NCI-H2196 treated with DMSO at 0.1 percent for 48 hours (cell line): ENCODE data around the gene RINL.

Experiments used
- DNase-seq: peaks from one replicate; lab custom pipeline; 2025; ENCODE audit not compliant: unreplicated experiment; lab: John Stamatoyannopoulos, UW

RINL gene

GRCh38 chr19:38850436-38850975 is 27.6 kb downstream of the RINL start:
- DNase-seq = no peak

DNA sequence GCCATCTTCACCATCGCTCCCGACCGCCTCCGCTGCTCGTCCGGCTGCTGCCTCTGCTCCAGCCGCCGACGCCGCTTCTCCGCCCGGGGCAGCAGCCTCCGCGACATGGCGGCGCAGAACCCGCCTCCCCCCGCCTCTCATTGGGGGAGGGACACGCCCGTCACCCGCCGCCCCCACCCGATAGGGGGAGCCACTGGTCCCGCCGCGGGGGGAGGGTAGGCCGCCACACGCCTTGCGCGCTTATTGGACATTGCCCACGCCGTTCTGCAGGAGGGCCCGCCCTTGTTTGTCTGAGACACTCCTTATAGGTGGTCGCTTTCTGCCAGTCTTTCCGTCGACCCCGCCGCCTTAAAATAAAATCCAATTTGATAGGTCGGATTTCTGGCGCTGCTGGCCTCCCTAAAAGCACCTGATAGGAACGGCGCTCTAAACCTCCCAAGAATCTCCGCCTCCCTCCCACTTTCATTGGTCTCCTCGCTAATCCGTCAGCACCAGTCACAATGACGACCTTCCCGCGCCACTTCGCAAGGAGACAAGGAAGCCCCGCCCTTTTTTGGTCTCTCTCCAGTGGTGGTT is 28.1 kb downstream of the RINL start, which contains the start of gene HNRNPL:
Gene HNRNPL, minus strand, starts transcription at position 127 of the 576 bp plus-strand sequence. Its CDS starts 20 bp downstream, at position 107.
- peak; percentile 100 for DNase-seq

DNA sequence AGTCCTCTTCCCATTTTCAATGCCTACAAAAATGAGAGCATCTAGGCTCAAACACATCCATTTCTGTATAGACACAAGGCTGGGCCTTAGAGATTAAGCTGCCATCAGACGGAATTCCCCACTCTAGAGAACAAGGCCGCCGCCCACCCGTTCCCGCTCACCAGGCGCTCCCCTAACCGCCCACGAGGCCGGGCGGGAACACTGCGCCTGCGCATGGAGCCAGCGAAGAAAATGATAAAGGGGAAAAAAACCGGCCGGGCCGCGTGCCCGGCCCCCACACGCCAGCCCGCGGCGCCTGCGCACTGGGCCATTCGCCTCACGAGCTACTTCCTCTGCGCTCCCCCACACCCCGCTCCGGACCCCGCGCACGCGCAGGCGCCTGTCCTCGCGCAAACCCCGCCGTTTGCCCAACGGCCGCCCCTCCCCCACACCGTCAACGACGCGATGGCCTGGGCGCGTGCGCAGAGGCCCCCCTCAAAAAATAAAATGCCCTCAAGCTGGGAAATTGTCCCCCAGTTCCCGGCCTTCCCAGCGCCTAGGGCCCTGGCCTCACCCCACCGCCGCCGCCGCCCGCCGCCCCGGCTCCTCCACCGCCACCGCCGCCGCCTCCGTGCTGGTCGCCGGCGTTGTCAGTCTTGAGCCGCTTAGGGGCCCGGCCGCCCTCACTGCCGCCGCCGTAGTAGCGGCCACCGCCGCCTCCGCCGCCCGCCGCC is 28.8 kb downstream of the RINL start:
- peak; percentile 92 for DNase-seq

DNA sequence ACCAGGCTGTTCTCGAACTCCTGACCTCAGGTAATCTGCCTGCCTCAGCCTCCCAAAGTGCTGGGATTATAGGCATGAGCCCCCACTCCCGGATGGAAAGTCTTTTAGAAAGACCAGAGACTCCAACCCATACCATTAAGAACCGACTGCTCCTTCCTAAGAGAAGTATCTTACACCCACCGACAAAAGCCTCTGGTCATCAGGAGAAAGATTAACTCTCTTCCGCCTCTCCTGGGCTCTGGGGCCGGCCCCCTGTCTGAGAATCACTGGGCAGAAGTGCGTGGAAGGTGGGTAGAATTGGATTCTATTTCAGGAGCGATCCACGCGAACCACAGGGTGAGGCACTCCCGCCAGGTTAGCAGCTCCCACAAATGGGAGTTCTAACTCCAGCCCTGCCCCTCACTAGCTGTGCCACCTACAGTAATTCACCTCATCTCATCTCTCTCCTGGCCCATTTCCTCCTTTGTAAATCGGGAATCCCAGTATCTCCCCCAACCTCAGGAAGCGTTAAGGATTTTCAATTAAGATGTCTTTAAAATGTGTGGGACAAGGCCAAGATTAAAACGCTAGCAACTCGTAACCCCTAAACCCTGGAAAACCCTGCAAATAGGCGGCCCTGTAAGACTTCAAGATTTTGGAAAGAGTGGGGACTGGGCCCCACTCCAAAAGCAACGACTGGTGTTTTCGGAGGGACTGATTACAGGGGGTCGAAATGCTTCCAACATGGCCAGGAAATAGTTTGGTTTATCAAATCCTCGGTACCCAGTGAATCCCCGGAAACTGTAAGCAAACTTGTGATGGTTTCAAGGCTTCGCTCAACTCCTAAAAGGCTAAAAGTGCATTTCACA is 29.6 kb downstream of the RINL start:
- no peak for DNase-seq

DNA sequence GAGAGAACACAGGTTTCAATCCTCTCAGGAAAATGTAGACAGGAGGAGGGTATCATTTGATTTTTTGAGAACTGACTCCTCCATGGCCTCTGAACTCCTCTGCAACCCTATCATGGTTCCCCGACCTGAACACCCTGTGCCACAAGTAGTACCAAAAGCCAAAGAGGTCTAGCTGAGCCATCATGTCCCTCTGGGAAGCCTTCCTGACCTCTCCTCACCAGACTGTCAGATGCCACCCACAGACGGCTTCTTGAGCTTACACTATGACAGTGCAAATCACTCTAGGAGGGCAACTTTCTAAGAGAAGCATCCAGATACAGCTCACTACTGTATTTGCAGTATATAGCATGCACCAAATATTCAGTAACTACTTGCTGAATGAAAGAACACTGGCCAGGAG is 32.0 kb downstream of the RINL start:
- DNase-seq = no peak

- no peak for DNase-seq
Measured at GRCh38 chr19:38845374-38846024, 32.6 kb downstream of the RINL start.

DNA sequence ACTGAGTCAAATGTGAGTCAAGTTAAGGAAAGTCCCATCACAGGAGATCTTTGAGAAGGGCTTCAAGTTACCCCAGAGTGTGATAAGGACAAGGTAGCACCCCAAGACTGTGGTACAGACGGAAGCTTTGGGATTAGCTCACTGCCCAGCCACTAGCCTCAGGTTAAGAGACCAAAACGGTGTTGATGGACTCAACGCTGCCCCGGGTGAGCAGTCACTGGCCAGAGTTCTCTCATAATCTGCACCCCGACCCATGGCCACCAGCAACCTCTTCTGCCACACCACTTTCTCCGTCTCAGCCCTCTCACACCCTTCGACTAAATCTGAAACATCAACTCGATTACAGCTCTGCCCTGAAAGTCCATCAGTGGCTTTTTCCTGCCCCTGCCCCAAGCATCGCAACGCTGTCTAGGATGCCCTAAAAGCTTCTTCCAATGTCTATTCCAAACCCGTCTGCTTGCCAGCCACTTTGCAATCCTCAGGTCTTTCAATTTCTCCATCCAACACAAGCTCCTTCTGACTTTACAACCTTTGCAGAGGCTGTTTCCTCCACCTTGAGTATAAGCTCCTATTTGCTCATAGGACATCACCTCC is 33.9 kb downstream of the RINL start:
- DNase-seq = no peak

- DNase-seq = no peak
Measured at GRCh38 chr19:38843175-38843758, 34.8 kb downstream of the RINL start.

DNA sequence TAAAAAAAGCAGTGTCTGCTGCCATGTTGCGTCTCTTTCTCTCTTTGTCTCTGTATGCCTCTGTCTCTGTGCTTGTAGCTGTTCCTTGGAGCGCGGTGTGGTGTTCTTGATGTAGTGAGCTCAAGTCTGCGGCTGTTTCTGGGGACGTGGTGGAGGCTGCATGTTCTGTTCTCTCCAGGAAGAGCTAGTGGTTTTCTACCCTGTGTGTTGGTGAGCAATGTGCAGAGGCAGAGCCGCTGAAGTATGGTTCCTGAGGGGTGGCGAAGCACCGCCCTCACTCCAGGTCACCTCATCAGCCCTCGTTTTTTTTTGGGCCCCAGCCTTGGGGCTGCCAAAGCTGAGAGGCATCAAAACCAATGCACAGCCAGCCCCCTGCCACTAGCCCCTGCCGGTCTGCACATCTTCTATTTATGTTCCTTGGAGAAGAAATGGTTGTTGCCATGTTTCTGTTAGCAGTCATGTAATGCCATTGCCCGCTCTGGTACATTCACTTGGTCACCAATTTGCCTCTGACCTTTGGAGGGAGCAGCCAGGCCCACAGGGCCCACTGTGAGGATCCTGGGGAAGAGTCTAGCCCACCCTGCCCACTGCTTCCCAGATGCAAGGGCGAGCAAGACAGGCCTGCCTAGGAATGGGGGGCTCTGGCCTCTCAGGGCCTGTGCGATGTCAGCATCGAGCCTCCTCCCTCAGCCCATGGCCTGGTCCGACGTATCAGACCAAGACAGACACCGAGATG is 35.5 kb downstream of the RINL start:
- DNase-seq = no peak

DNA sequence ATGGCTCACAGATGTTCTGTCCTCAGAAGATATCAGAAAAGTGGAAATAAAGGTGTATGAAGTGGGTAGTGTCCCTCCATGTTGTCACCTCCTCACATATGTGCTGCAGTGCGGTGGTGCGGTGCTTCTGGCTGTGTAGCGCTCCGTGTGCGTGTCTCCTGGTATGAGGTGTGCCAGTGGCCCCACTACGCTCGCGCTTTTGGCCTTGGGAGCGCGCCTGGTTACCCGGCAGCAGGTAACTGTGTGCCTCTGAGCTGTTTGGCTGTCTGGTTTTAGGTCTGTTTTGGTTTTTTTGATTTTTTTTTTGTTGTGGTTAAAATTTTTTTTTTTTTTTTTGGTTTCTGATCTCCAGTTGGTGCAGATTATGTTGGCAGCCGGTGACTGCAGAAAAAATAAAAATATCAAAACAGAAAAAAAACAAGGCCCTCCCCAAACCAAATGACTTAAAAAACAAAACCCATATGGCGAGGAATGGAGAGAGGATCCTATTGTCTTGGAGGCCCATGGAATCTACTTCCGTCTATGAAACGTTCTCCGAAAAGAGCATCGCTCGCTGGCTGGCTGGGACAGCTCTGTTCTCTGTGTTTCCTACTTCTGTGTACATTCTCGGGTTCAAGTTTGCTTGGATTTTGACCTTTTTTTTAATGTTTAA is 36.2 kb downstream of the RINL start:
- DNase-seq = no peak

DNA sequence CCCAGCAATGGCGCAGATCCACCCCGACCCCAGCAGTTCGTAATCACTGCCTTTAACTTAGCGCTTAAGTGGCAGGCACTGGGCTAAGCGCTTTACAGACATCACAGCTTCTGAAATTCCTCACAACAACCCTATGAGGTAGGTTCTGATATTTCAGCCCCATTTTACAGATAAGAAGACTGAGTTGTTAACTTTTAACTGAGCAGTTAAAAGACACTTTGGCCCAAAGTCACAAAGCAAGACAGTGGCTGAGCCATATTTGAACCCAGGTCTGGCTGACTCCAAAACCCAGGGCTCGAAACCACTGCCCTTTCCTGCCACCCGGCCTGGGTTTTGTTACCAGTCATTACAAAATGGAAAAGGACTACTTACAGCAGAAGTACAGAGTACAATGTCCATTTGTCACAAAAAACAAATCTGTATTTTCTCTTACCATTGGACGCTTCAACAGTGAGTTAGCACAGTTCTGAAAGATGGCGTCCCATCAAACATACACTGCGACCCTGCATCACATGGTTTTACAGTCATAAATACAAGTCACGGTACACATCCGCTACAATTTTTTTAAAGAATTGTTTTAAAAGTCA is 36.8 kb downstream of the RINL start:
- no peak for DNase-seq

GRCh38 chr19:38840583-38840968 is 37.5 kb downstream of the RINL start:
- no peak for DNase-seq

- DNase-seq = no peak
Measured at GRCh38 chr19:38839816-38840582, 38.1 kb downstream of the RINL start.

GRCh38 chr19:38838986-38839761 is 38.9 kb downstream of the RINL start:
- DNase-seq = no peak

GRCh38 chr19:38838208-38838985 is 39.7 kb downstream of the RINL start:
- DNase-seq = no peak

DNA sequence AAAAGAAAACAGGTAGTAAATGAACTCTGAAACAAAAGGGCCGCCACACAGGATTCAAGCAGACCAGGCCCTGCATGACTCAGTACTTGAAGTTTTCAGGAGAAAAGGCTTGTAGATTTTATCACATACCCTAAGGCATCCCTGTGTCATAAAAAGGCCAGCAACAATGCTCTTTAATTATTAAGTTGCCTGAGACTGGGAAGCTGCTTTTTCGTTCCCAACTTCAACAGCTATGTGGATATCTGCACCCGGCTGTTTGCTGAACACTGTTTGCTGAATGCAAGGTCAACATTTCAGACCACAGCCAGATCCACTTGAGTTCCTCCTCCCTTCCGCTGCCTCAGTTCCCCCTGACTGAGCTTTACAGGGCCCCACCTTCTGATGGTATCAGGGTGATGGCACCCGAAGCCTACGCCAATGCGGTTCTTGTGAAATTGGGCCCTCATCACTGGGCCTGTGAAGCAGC is 40.4 kb downstream of the RINL start:
- no peak for DNase-seq
